ENCODE results near the gene CCDC141. TPM values are rescaled to one million over a fixed set of nuclear protein-coding genes. Genes with fewer than 3 reads are reported as not detected.

CCDC141 gene
- total RNA-seq, 2 experiments from 2014 or later = 2.6 TPM

DNA sequence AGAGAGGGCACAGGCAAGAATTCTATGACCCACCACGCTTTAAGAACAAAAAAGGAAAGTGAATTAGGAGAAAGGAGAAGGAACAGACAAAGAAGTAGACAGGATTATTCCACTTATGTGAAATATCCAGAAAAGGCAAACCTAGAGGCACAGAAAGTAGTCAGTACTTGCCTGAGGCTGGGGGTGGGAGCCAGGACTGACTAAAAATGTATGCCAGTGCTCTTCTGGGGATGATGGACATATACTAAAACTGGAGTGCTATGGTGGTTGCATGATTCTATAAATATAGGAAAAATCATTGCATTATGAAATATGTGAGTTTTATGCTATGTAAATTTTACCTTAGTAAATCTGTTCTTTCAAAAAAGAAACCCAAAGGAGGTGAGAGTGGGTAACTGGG lies 168.9 kb downstream of the CCDC141 start:
- DNase-seq = no peak
- H3K27me3 Mint-ChIP-seq = peaks cover 4% of the 10 kb centered on the region
- H3K4me3 Mint-ChIP-seq = no peak overlapping the region
- no peaks in the 10 kb centered on the region for H3K9me3 Mint-ChIP-seq
- H3K36me3 Mint-ChIP-seq (ENCODE audit: low read depth) = no peaks in the 10 kb centered on the region
- ChIA-PET POLR2A (no interaction called here), CTCF (interaction anchor here (1.3 kb wide), 1 partner anchor 248 kb away, joined by 3 read pairs; no protein-coding TSS in a partner anchor)
- H3K27ac Mint-ChIP-seq = no peak overlapping the region
- no peaks in the 10 kb centered on the region for H3K4me1 Mint-ChIP-seq

DNA sequence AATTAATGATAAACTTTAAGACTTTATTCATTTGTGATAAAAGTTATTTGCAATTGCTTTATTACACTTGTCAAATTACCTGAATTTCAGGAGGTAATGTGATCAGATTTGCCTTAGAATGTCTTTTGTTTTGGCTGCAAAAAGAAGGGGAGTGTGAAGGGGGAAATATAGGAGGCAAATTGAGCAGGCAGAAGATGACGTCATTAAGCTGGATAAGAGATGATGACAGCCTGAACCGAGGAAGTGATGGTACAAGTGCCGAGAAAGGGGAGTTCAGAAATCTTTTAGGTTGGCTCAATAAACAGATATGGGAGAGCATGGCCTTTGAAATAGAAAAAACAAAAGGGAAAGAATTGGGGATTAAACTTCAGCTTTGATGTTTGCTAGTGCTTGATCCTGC lies 169.7 kb downstream of the CCDC141 start:
- no peaks in the 10 kb centered on the region for H3K4me1 Mint-ChIP-seq
- ChIA-PET POLR2A (no interaction called here), CTCF (interaction anchor here (1.3 kb wide), 1 partner anchor 249 kb away, joined by 3 read pairs; no protein-coding TSS in a partner anchor)
- peaks cover 4% of the 10 kb centered on the region for H3K27me3 Mint-ChIP-seq
- no peaks in the 10 kb centered on the region for H3K36me3 Mint-ChIP-seq (ENCODE audit: low read depth)
- no peak overlapping the region for H3K4me3 Mint-ChIP-seq
- DNase-seq = no peak
- H3K9me3 Mint-ChIP-seq = no peaks in the 10 kb centered on the region
- no peak overlapping the region for H3K27ac Mint-ChIP-seq

DNA sequence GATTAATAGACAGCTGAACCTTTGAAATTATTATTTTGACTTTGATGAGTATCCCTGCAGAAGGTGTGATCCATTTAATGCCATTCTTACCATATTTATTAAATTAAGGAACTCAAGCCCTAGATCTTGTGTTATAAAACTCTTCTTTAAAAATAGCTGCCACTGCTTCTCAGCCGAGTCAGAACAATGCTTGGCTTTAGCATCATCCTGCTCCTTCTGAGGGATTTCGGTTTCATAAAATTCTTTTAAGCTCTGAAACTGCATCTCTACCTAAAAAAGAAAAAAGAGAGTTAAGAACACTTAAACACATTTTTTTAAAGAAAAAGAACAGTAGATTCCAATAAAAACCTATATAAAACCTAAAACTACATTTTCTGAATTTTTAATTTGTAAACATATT lies 172.1 kb downstream of the CCDC141 start:
- Mint-ChIP-seq H3K36me3 (ENCODE audit: low read depth) (no peaks in the 10 kb centered on the region), H3K27ac (no peak overlapping the region), H3K4me3 (no peak overlapping the region), H3K27me3 (peaks cover 6% of the 10 kb centered on the region), H3K4me1 (no peaks in the 10 kb centered on the region), H3K9me3 (no peaks in the 10 kb centered on the region)
- POLR2A ChIA-PET = no interaction called here
- DNase-seq = no peak
- CTCF ChIA-PET = interaction anchor here (0.9 kb wide), 1 partner anchor 13 kb away, joined by 5 read pairs; no protein-coding TSS in a partner anchor

DNA sequence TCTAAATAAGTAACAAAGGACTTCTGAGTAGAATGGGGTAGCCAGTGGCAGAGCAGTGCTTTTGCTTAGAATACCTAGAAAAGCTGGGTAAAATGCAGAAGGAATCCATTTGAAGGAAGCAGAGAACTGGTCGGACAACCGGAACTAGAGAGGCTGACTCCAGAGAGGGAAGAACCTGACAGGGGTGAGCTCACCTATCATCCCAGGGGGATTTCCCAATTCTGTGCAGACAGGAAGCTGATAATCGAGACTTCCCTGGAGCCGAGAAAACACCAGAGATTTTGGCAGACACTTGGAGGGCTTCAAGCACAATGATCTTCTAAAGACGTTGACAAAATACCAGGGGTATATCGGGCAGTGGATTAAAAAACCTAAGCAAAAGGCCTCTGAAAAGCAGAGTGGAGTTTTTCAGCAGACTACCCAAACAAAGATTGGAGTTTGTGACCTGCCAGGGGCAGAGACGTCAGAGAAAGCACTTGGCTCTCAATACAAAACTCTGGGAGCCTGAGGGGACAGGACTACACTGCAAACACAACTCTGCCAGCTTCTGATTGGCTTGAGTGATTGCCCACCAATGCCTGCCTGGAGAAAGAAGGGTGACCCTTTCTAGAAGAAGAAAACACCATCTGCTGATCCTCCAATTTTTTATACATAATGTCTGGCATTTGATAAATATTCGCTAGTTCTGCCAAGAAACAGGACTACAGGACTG lies 175.3 kb downstream of the CCDC141 start:
- no peak for DNase-seq
- Mint-ChIP-seq H3K4me3 (no peak overlapping the region), H3K9me3 (no peaks in the 10 kb centered on the region), H3K4me1 (peaks cover 18% of the 10 kb centered on the region), H3K36me3 (ENCODE audit: low read depth) (no peaks in the 10 kb centered on the region), H3K27ac (no peak overlapping the region), H3K27me3 (peaks cover 4% of the 10 kb centered on the region)
- POLR2A ChIA-PET = no interaction called here
- CTCF ChIA-PET = no interaction called here

DNA sequence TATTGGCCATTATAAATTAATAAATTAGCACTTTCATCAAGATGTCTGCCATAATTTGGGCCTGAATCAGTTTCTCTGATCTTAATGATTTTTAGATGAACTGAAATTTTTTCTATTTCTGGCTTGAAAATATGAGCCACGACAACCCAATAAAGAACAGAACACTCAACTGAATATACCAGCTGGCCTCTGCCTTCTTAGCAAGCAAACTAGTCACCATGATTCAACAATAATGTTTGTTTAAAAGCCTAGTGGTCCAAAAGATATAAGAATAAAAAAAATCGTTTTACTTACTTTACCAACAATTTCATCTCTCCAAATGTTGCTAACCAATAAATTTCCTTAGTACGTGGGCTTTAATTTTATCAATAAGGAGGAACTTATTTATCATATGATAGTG lies 176.0 kb downstream of the CCDC141 start:
- DNase-seq = no peak
- POLR2A ChIA-PET = no interaction called here
- peaks cover 3% of the 10 kb centered on the region for H3K27me3 Mint-ChIP-seq

DNA sequence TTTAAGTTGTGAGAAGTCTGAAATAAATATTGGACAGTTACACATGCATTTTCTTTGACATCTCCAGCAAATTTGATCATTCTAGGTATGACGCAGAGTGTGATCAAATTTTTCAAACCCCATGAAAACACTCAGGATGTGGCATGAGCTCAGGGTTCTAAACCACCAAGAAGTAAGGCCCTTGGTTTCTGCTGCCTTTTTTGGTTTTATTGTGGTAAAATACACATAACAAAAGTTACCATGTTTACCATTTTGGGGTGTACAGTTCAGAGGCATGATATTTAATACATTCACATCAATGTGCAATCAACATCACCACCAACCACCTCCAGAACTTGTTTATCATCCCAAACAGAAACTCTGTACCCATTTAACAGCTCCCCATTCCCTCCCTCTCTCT lies 178.4 kb downstream of the CCDC141 start:
- no peaks in the 10 kb centered on the region for H3K36me3 Mint-ChIP-seq (ENCODE audit: low read depth)
- DNase-seq = peak; percentile 20
- H3K4me1 Mint-ChIP-seq = peaks cover 18% of the 10 kb centered on the region
- no peaks in the 10 kb centered on the region for H3K9me3 Mint-ChIP-seq
- ChIA-PET CTCF (interaction anchor here (1.2 kb wide), 1 partner anchor 66 kb away, joined by 3 read pairs; no protein-coding TSS in a partner anchor), POLR2A (no interaction called here)
- no peak overlapping the region for H3K4me3 Mint-ChIP-seq
- H3K27ac Mint-ChIP-seq = no peak overlapping the region
- H3K27me3 Mint-ChIP-seq = peaks cover 3% of the 10 kb centered on the region

More for the DNA sequence above, 176.0 kb downstream of the CCDC141 start:
- no peaks in the 10 kb centered on the region for H3K9me3 Mint-ChIP-seq
- CTCF ChIA-PET = no interaction called here
- H3K4me3 Mint-ChIP-seq = no peak overlapping the region
- H3K27ac Mint-ChIP-seq = no peak overlapping the region
- peaks cover 18% of the 10 kb centered on the region for H3K4me1 Mint-ChIP-seq
- H3K36me3 Mint-ChIP-seq (ENCODE audit: low read depth) = no peaks in the 10 kb centered on the region

DNA sequence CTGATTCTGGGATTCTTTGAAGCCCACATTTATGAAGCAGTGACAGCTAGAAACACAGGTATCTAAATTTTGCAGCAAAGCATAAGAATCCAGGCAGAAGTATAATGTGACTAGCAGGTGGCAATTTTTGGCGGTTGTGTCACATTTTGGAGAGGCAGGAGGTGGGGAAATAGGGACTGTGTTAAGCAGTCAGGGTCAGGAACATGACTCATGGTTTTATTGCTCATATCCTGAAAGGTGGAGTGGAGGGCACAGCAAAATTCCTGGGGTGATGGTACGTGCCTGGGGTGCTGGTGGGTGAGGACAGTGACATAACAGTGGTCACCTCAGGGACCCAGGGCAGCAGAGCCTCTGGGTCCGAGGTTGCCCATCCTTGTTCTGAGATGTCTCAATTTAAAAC lies 179.2 kb downstream of the CCDC141 start:
- Mint-ChIP-seq H3K4me3 (no peak overlapping the region), H3K27ac (no peak overlapping the region), H3K27me3 (peaks cover 3% of the 10 kb centered on the region), H3K36me3 (ENCODE audit: low read depth) (no peaks in the 10 kb centered on the region), H3K4me1 (peaks cover 18% of the 10 kb centered on the region), H3K9me3 (no peaks in the 10 kb centered on the region)
- ChIA-PET POLR2A (no interaction called here), CTCF (no interaction called here)
- DNase-seq = no peak

DNA sequence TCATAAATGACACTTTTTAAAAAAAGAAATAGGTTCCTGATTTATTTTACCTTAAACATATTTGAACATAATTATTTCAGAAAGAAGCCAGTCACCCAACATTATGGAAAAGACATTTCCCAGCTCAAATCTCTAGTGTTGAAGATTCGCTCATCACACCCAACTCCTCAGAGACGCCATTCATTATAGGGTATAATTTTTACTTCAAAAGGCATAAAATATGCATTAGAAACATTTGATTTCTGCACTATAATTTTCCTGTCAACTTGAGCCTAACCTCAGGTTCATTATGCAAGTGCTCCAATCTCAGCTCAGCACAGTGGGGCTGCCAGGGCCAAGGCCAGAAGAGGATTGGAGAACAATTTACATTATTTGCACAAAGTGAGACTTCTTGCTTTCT lies 183.9 kb downstream of the CCDC141 start:
- H3K36me3 Mint-ChIP-seq (ENCODE audit: low read depth) = no peaks in the 10 kb centered on the region
- ChIA-PET CTCF (no interaction called here), POLR2A (no interaction called here)
- no peak overlapping the region for H3K4me3 Mint-ChIP-seq
- peaks cover 7% of the 10 kb centered on the region for H3K4me1 Mint-ChIP-seq
- H3K9me3 Mint-ChIP-seq = no peaks in the 10 kb centered on the region
- no peaks in the 10 kb centered on the region for H3K27me3 Mint-ChIP-seq
- H3K27ac Mint-ChIP-seq = no peak overlapping the region
- no peak for DNase-seq

DNA sequence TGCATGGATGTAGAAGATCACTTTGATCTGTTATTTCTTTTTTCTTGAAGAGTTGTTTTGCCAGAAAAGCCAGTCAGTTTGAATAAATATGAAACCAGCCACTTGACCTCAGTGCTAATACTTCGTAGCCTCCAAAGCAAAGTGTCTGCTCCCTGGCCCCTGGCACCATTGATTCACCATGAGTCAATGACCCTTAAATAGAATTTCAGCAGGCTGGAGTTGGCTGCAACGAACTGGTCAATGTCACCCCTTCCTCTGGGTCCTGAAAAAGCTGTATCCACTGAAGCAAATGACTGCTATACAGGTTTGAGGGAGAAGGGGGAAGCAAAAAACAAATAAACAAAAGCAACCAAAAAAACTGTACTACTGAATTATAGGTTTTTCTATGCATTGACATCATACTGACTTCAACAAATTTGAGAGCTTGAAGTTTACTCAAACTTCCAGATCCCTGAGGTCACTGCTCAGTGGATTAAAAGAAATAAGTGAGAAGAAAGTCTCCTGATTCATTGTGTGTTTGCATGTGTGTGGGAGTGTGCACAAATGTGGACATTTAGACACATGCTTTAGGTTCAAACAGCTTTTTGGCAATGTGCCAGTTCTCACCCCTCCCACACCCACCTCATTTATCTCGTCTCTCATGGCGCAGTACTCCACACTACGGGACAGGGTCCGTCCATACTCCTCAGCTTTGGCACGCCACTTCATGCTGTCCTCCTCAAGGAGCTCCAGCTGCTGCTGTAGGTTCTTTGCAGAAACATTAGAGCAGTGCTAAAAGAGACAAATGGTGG lies 184.6 kb downstream of the CCDC141 start:
- ChIA-PET CTCF (no interaction called here), POLR2A (no interaction called here)
- DNase-seq = no peak
- Mint-ChIP-seq H3K36me3 (ENCODE audit: low read depth) (no peaks in the 10 kb centered on the region), H3K27ac (no peak overlapping the region), H3K4me1 (peaks cover 1% of the 10 kb centered on the region), H3K27me3 (no peaks in the 10 kb centered on the region), H3K9me3 (no peaks in the 10 kb centered on the region), H3K4me3 (no peak overlapping the region)

DNA sequence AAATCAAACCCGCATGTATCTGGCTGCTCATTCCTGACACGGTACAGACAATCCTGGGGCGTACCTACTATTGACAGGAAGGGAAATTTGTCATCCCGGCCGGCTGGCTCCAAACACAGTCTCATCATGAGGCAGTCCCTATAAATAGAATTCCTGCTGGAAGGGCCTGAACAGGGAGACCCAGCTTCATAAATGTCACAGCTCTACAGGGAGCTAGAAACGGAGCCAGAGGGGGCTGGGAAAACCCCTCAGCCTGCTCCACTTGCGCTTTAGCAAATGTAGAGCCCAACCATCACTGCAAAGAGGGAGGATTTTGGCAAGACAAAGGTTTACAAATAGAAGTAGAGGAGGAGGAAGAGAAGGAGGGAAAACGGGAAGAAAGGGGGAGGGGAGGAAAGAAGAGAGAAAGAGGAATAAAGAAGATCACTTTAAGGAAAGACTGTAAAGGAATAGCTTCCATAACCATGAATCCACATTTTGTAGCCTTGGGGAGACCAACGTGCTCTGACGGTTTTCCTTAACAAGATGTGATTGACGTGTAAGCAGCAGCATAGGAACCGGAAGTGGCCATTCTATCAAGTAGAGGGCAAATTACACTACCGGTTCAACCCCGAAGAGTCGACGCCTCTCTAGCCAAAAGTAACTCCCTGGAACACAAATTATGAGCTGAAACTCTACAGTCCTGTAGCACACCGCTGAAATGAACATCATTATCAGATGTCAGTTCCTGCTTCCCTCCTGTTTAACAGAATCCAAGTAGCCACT lies 185.9 kb downstream of the CCDC141 start:
- POLR2A ChIA-PET = no interaction called here
- H3K27ac Mint-ChIP-seq = no peak overlapping the region
- H3K4me1 Mint-ChIP-seq = no peaks in the 10 kb centered on the region
- H3K27me3 Mint-ChIP-seq = no peaks in the 10 kb centered on the region
- no peak for DNase-seq
- no peak overlapping the region for H3K4me3 Mint-ChIP-seq
- H3K9me3 Mint-ChIP-seq = no peaks in the 10 kb centered on the region
- CTCF ChIA-PET = interaction anchor here (0.7 kb wide), 1 partner anchor 27 kb away, joined by 3 read pairs; no protein-coding TSS in a partner anchor
- no peaks in the 10 kb centered on the region for H3K36me3 Mint-ChIP-seq (ENCODE audit: low read depth)

DNA sequence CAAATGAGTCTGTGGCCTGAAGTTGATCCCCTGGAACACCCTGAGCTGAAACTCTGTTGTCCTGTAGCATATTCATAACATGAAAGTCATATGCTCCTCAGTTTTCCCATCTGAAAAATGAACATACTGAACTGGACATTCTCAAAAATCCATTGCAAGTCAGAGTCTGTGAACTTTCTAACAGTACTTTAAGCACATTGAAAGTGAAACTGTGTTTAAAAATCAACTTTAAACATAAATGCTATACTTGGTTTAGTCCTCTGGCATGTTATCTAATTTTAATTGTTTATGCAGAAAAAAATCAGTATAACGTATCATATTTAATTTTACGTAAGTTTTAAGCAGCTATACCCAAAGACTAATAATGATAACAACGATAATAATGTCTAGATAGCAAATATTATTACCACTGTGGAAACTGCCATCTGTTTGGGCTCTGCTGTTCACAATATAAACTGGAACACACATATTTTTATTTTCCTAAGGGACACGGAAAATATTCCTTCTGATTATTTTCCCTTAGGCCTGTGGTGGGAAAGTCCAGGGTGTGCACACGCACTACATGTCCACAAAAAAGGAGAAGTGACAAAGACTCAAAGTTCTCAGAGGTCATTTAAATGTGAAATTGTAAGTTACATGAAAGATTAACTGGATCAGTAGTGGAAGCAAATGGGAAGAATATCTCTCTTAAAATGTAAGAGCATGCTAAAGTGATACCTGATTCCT lies 186.6 kb downstream of the CCDC141 start:
- Mint-ChIP-seq H3K27ac (no peak overlapping the region), H3K9me3 (no peaks in the 10 kb centered on the region), H3K4me1 (no peaks in the 10 kb centered on the region), H3K4me3 (no peak overlapping the region), H3K36me3 (ENCODE audit: low read depth) (no peaks in the 10 kb centered on the region), H3K27me3 (no peaks in the 10 kb centered on the region)
- no peak for DNase-seq
- CTCF ChIA-PET = no interaction called here
- POLR2A ChIA-PET = no interaction called here

DNA sequence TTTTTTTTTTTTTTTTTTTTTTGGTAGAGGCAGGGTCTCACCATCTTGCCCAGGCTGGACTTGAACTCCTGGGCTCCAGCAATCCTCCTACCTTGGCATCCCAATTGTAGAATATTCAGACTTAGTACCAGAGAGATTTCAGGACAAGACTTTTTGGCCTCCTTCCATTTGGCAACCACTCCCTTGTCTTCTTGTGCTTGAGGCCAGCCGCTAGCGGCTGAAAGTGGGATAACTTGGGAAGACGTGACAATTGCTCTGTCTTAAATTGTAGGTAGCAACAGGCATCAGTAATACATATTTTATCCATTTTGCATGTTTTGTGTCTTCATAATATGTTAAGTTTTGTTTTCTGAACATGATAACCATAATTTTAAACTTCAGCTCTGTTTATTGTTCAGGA lies 189.4 kb downstream of the CCDC141 start:
- Mint-ChIP-seq H3K4me1 (no peaks in the 10 kb centered on the region), H3K9me3 (no peaks in the 10 kb centered on the region), H3K27me3 (peaks cover 2% of the 10 kb centered on the region), H3K36me3 (ENCODE audit: low read depth) (no peaks in the 10 kb centered on the region), H3K4me3 (no peak overlapping the region), H3K27ac (no peak overlapping the region)
- CTCF ChIA-PET = no interaction called here
- DNase-seq = no peak
- POLR2A ChIA-PET = no interaction called here

DNA sequence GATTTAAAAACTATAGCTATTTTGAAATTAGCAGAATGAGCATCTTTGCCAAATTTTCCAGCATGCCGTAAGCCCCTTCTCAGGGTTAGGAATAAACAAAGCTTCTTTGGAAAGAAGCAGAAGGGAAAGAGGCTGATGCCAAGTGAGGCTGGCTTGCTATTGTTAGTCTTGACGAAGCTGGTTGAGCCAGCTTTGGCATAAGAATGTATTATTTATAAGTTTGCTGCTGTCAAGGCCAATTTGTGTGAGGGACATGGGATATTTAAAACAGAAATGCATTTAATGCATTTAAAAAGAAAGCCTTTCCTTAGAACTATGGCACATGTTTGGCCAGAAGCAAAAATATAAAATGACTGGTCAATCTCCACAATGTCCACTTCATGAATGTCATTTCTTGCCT lies 190.2 kb downstream of the CCDC141 start:
- H3K4me3 Mint-ChIP-seq = no peak overlapping the region
- no peaks in the 10 kb centered on the region for H3K4me1 Mint-ChIP-seq
- H3K36me3 Mint-ChIP-seq (ENCODE audit: low read depth) = no peaks in the 10 kb centered on the region
- H3K9me3 Mint-ChIP-seq = no peaks in the 10 kb centered on the region
- H3K27ac Mint-ChIP-seq = no peak overlapping the region
- ChIA-PET POLR2A (no interaction called here), CTCF (no interaction called here)
- no peak for DNase-seq
- peaks cover 2% of the 10 kb centered on the region for H3K27me3 Mint-ChIP-seq
